Activated T-cell treated with anti-CD3 and anti-CD28 coated beads, Interleukin-2, amount 50 U/mL, for 48 hours (primary cell): ENCODE results near the gene SUDS3.
A peak's percentile ranks its signal among the peaks of the same experiment; 100 is the strongest.
"Not testable (repeated sequence)": the region's sequence is repeated elsewhere in the genome, so short reads cannot be mapped to it uniquely, and the experiment has no call there.

ENCODE experiments used
- DNase-seq, 2 experiments: peaks; one replicate each; pipeline ENCODE4 v3.0.0-alpha.2; 2020

The SUDS3 gene

DNA sequence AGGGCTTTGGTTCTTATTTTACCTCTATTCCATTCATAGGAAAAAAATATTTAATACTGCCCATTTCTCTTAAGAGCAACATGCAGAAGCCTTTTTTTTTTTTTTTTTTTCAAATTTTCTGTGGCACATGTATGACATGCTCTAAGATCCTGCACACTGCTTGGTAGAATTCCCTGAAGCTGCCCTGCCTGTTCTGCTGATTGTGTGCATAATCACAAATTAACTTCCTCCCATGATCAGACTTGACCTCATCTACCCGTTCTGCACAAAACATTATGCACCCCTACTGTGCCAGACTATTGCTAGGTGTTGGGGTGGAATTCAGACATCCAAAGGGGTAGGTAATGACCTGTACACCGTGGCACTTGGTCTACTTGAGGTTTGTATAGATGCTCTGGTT lies 22.2 kb downstream of the SUDS3 start:
- DNase-seq, result no peak

GRCh38 chr12:118398940-118399339 lies 22.6 kb downstream of the SUDS3 start:
- DNase-seq, result no peak

- DNase-seq, result no peak
Measured at GRCh38 chr12:118402251-118402650, 25.9 kb downstream of the SUDS3 start.

DNA sequence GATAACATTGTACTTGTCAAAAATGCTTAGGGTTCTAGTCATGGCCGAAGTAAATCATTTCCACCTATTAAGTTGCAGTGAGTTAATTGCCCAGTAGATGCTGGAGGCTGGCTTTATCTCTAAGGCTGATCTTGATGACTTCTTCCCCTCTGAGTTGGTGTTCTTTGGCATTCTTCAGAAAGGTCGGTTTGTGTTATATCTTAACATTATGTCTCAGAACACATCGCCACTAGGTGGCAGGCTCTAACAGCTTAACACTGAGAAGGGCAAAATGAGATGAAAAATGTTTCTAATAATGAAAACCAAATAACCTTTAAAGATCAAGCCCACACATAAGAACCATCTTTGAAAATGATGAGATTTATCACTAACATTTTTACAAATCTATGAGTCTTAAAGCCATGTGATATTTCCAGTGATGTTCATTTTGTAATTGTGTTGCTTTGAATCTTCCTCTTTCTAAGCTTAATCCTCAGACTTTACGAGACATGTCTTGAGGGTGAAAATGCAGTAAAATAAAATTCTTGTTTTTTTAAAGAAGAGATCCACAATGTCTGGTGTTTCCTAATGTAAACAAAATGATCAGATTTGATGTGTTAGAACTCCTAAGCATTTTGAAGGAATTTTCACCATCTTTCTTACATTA lies 28.6 kb downstream of the SUDS3 start:
- DNase-seq, result peak; percentile 68 to 70

- DNase-seq, result not testable (repeated sequence)
Measured at GRCh38 chr12:118408241-118408640, 31.9 kb downstream of the SUDS3 start.

GRCh38 chr12:118409834-118410233 lies 33.5 kb downstream of the SUDS3 start:
- DNase-seq, result no peak

DNA sequence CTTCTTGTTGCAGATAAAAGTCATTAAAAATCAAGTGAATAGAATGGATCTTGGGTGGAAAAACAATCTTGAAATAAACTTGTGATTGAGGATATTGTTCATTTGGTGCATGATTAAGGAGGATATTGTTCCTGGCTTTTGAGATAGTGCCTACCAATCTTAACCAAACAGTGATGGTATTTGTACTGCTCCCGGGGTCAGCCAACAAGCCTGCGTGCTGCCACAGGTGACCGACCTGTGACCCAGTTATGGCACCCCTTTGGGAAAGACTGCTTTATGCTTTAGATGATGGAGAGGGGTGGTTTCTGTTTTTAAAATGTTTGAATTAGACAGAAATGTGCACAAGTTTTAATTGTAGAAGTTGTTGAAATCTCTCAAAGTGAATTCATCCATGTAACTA lies 41.6 kb downstream of the SUDS3 start:
- no peak for DNase-seq

DNA sequence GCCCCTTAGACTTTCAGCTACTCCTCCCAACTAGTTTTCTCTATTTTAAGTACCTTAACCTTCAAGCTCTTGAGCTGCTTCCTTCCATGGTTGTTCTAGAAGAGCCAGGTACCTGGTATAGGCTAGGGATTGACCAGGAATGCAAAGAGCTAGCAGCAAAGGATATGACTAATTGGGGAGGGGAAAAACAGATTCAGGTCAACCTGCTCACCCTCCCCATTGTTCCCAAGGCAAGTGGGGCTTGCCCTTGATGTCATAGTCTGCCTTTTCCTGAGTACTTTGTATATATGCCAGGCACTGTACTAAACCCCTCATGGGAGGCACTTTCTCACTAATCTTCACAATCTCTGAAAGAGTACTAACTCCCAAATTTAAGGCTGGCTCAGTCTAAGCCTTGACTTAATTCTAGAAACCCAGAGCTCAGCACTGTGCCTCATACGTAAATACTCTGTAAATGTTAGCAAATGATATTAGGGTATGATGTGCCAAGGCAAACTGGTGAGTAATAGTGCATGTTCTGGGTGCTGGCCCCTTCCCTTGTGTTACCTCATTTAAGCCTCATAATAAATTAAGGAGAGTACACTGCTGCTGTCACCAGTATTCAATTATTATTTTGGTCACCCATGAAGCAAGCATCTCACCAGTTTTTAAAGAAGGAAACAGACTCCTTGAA lies 42.2 kb downstream of the SUDS3 start:
- no peak for DNase-seq

DNA sequence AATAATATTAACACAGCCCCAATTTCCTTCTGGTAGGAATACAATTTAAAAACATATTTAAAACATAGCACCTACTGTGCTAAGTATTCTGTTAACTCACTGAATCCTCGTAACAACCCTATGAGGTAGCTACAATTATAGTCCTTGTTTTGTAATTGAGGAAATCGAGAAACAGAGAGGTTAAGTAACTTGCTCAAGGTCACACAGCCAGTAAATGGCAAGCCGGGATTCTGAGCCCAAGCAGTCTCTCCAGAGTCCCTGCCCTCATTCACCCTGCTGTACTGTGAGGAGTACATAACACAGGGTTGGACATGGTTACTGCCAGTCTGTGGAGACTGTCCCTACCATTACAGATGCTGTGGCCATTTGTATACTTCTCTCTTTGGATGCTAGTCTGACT lies 44.3 kb downstream of the SUDS3 start:
- no peak for DNase-seq

DNA sequence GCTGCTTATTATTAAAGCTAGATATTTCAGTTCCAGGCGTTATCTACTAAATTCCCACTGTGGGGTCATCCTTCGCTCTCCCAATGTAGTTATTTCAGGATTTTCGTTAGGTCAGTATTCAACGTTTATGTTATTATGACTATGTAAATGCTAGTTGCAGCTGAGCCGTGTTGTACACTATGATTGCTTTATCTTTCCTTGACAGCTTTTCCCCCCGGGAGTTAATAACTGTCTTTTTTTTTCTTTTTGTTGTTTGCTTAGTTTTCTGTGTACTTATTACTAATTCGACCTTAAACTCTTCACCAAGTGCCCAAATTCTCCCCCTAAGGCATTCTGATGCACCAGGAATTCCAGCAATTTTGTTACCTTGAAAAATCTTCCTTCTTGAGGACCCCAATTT lies 48.5 kb downstream of the SUDS3 start:
- no peak for DNase-seq

GRCh38 chr12:118425364-118425763 lies 49.0 kb downstream of the SUDS3 start:
- DNase-seq, result no peak

DNA sequence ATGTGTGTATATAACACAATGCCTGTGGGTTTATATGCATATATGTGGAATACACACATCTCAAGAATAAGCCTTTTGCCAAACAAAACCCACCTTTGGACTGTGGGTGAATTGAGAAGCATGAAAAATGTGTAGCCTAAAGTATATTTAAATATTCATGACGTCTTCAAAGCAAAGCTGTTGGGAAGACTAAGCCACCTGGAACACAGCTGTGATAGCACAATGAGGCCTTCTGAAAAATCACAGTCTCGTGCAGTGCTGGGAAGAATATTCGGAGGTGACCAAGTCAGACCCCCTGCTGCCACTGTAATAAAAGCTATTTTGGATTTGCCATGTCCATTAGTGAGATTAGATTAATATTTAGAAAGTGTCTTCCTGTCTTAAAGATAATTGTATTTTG lies 51.5 kb downstream of the SUDS3 start:
- DNase-seq, result no peak

- no peak for DNase-seq
Measured at GRCh38 chr12:118428643-118429042, 52.3 kb downstream of the SUDS3 start.

DNA sequence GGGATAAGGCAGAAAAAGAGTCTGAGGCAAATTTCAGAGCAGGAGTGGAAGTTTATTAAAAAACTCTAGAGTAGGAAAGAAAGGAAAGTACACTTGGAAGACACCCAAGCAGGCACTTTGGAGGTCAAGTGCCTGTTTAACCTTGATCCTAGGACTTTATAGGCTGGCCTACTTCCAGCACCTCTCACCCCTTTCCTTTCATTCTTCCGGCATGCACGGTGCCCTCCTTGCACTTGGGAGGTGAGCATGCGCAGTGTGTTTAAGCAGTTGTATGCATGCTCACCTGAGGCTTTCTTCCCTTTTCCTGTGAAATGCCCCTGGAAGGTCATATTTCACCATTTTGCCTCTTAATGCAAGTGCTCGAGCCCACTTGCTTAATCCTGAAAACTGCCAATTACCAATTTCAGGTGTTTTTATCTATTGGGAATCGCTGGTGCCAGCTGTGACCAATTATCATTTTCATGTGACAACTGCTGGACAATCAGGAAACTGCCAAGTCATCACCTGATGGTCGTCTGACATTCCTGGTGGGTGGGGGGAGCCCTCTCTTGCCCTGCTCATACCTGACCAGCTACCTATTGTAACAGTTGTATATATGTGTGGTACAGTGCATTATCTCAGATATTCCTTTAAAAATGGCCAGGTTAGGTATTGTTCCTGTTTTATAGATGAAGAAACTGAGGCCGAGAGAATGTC lies 53.5 kb downstream of the SUDS3 start:
- no peak for DNase-seq

DNA sequence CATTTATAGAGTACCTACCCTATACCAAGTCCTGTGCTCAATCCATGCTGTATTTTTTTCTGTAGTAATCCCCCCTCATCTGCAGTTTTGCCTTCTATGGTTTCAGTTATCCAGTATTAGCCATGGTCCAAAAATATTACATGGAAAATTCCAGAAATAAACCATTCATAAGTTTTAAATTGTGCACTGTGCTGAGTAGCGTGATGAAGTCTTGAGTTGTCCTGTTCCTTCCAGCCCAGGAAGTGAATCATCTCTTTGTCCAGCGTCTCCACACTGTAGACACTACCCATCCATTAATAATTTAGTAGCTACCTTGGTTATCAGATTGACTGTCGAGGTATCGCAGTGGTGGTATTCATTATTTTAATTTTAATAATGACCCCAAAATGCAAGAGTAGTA lies 54.2 kb downstream of the SUDS3 start:
- no peak for DNase-seq

- no peak for DNase-seq
Measured at GRCh38 chr12:118432812-118433545, 56.6 kb downstream of the SUDS3 start.

DNA sequence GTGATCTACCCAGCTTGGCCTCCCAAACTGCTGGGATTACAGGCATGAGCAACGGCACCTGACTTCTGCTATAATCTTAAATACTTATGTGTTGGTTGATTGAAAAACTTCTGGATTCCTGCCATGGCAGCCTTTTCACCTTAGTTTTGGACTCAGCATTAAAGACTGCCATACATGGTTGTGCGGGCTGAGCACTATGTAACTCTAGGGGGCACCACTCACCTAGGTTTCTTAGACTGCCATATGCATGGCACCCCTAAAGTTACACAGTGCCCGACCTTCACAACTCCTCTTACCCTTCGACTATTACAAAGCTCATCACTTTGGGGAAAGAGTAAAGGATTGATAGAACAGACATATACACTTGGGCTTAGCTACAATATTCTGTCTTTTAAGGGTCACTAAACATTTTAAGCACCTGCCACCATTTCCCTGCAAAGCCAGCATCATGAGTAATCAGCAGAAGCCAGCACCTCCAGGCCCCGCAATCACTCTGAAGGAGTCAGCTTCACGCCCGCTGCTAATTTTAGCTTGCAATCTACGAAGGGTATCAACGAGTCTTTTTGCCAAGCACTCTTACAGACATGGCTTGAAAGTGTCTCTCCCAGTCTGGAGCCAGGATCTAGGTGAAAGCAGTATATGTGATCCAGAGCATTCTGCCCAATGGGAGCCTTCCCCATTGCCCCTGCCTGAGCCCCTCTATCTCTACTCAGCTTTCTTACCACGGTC lies 59.8 kb downstream of the SUDS3 start:
- no peak for DNase-seq

DNA sequence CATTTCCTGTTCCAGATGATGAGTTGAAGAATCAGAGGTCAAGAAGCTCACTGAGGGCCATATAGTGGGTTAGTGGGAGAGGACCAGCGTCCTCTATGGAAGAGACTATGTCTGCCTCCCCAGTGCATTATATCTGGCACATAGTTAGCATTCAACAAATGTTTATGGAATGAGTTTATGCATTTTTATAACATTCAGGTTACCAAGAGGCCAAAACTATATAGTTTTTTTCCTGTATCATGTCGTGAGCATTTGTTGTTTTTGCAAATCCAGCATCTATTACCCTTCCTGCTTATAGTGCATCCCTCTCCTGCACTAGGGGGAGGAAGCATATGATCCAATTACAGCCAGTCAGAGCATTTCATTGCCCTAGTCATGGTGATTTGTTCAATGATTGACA lies 60.6 kb downstream of the SUDS3 start:
- DNase-seq, result no peak

- no peak for DNase-seq
Measured at GRCh38 chr12:118439068-118439467, 62.7 kb downstream of the SUDS3 start.

DNA sequence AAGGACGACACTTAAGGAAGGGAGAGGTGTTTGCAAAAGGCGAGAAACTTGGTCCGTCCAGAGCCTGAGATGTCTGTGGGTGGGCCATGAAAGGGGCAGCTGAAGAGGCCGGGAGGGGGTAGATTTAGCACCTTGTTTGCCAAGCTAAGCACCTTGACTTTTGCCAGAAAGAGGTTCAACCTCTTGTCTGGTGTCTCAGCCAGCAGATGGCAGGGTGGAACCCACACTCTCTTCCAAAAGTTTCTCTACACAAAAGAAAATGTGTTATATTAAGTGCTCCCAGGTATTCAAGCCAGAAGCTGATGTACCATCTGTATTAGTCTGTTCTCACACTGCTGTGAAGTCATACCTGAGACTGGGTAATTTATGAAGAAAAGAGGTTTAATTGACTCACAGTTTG lies 69.9 kb downstream of the SUDS3 start:
- no peak for DNase-seq

DNA sequence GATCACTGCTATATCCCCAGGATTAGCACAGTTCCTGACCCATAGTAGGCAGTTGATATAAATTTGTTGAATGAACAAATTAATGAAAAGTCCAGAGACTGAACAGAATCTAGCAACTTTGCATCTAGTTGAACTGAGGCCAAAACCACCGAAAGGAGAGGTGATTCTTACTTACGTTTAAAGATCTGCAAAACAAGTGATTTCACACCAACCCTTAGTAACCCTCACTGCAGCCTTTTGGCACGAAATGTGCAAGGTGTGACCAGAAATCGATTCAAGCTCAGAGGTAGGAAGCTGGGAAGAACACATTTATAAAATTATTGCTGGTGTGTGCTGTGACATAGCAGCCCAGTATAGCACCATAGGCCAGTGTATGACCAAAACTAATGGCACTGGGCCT lies 70.8 kb downstream of the SUDS3 start:
- DNase-seq, result no peak

GRCh38 chr12:118448341-118448740 lies 72.0 kb downstream of the SUDS3 start:
- no peak for DNase-seq

DNA sequence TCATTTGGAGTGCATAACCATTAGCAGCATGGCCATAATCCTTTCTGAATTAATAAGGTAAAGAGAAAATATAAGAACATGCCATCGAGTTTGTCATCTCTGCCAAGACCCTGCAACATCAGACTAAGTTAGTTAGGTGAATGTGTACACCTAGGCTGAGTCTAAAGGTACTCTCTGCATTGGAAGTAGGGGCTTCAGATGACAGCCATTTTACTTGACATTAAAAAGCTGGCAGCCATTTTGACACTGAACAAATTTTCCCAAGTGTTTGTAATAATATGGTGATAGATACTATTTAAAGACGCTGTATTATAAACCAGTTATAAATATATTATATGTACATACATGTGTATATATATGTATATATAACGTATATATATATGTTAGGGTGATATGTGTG lies 79.0 kb downstream of the SUDS3 start:
- no peak for DNase-seq
